IMR-90 (cell line): ENCODE results near the gene NCKIPSD. TPM values are rescaled to one million over a fixed set of nuclear protein-coding genes. Genes with fewer than 3 reads are reported as not detected.

ENCODE experiments used
- ATAC-seq: fragments of 200-7000 bp; cut with Tn5 transposase; 2 replicates; pipeline ENCODE4 v1.9.1; 2020; ENCODE audit warnings: low read depth, mild to moderate bottlenecking, moderate library complexity
- BruUV-seq: library from RNA; stranded (reverse); fragments of 400-500 nt; replicated peaks from 2 replicates; lab custom pipeline; 2021; lab: Mats Ljungman, UMichigan
- CTCF ChIA-PET: fragments of 300-600 bp; formaldehyde crosslinking; extraction: SDS; loops from one replicate; lab custom pipeline; 2021; ENCODE audit warnings: antibody characterized with exemption; lab: Yijun Ruan, JAX
- POLR2A ChIA-PET: fragments of 300-600 bp; sonication (Branson Sonifier 250); formaldehyde crosslinking; loops from one replicate; lab custom pipeline; 2022; ENCODE audit warnings: antibody characterized with exemption; ENCODE audit not compliant: unreplicated experiment; lab: Charles Lee
- DNase-seq: peaks from one replicate; pipeline ENCODE4 v3.0.0; 2013
- H2AFZ ChIP-seq: replicated peaks from 2 replicates; pipeline ENCODE3; 2013; ENCODE audit warnings: low read length, mild to moderate bottlenecking; ENCODE audit not compliant: poor library complexity
- H2AK5ac ChIP-seq: 2 replicates; pipeline ENCODE4 v1.6.1; 2013; ENCODE audit warnings: low read depth, low read length, inconsistent platforms
- H2AK9ac ChIP-seq: replicated peaks from 2 replicates; pipeline ENCODE3; 2013; ENCODE audit warnings: mild to moderate bottlenecking, low read depth, low read length, moderate library complexity; ENCODE audit not compliant: poor library complexity
- H2BK120ac ChIP-seq: 2 replicates; pipeline ENCODE4 v1.6.1; 2013; ENCODE audit warnings: low read depth, low read length, inconsistent platforms
- H2BK15ac ChIP-seq: 3 replicates; pipeline ENCODE4 v1.6.1; 2013; ENCODE audit warnings: low read depth, low read length, inconsistent platforms
- H2BK20ac ChIP-seq: 2 replicates; pipeline ENCODE4 v1.6.1; 2013; ENCODE audit warnings: low read depth, mild to moderate bottlenecking, inconsistent platforms, low read length, moderate library complexity
- H2BK5ac ChIP-seq: 2 replicates; pipeline ENCODE4 v1.6.1; 2013; ENCODE audit warnings: mild to moderate bottlenecking, low read depth, low read length, inconsistent platforms; ENCODE audit not compliant: poor library complexity, severe bottlenecking
- H3K14ac ChIP-seq: replicated peaks from 2 replicates; pipeline ENCODE4 v1.6.1; 2013; ENCODE audit warnings: low read depth, low read length, inconsistent platforms
- H3K18ac ChIP-seq: 2 replicates; pipeline ENCODE4 v1.6.1; 2013; ENCODE audit warnings: low read depth, low read length, control low read depth
- H3K23ac ChIP-seq: 2 replicates; pipeline ENCODE4 v1.6.1; 2013; ENCODE audit warnings: low read depth, low read length, inconsistent platforms
- H3K27ac ChIP-seq: 2 replicates; pipeline ENCODE4 v1.5.1; 2013; ENCODE audit warnings: mild to moderate bottlenecking, control low read depth, low read length; ENCODE audit not compliant: insufficient read depth
- H3K27me3 ChIP-seq: 2 replicates; pipeline ENCODE4 v1.6.1; 2013; ENCODE audit warnings: low read length; ENCODE audit not compliant: control insufficient read depth, insufficient read depth
- H3K36me3 ChIP-seq: 2 replicates; pipeline ENCODE4 v1.6.1; 2013; ENCODE audit warnings: low read length, mixed read lengths; ENCODE audit not compliant: control insufficient read depth, insufficient read depth
- H3K4ac ChIP-seq: 2 replicates; pipeline ENCODE4 v1.6.1; 2013; ENCODE audit warnings: low read depth, low read length, inconsistent platforms
- H3K4me1 ChIP-seq: 2 replicates; pipeline ENCODE4 v1.6.1; 2013; ENCODE audit warnings: low read length, mixed read lengths; ENCODE audit not compliant: control insufficient read depth, insufficient read depth
- H3K4me2 ChIP-seq: 2 replicates; pipeline ENCODE4 v1.6.1; 2013; ENCODE audit warnings: low read depth, mild to moderate bottlenecking, control low read depth, low read length, moderate library complexity
- H3K4me3 ChIP-seq: 2 replicates; pipeline ENCODE4 v1.5.1; 2013; ENCODE audit warnings: low read depth, mild to moderate bottlenecking, control low read depth, low read length, moderate library complexity; ENCODE audit not compliant: insufficient read depth
- H3K56ac ChIP-seq: 2 replicates; pipeline ENCODE4 v1.6.1; 2013; ENCODE audit warnings: low read length, inconsistent platforms; ENCODE audit not compliant: insufficient read depth; ENCODE audit errors: extremely low read depth
- H3K79me1 ChIP-seq, 2 experiments: 2 replicates each; pipeline ENCODE4 v1.6.1; 2013; ENCODE audit warnings: low read length in 2 of 2, inconsistent platforms in 1 of 2, low read depth in 1 of 2
- H3K9ac ChIP-seq: 2 replicates; pipeline ENCODE4 v1.6.1; 2013; ENCODE audit warnings: low read depth, low read length, control low read depth
- H3K9me1 ChIP-seq: 2 replicates; pipeline ENCODE4 v1.6.1; 2013; ENCODE audit warnings: low read length, inconsistent platforms; ENCODE audit not compliant: insufficient read depth
- H3K9me3 ChIP-seq: 2 replicates; pipeline ENCODE4 v1.6.1; 2013; ENCODE audit warnings: low read length; ENCODE audit not compliant: control insufficient read depth, insufficient read depth
- H4K20me1 ChIP-seq: 2 replicates; pipeline ENCODE4 v1.6.1; 2013; ENCODE audit warnings: low read length, inconsistent platforms; ENCODE audit not compliant: insufficient read depth
- H4K5ac ChIP-seq: 2 replicates; pipeline ENCODE4 v1.6.1; 2013; ENCODE audit warnings: mild to moderate bottlenecking, low read depth, low read length, control low read depth
- H4K8ac ChIP-seq, 2 experiments: 2 replicates each; pipeline ENCODE4 v1.6.1; 2013; ENCODE audit warnings: low read depth in 2 of 2, low read length in 2 of 2, control low read depth in 1 of 2, inconsistent platforms in 1 of 2
- H4K91ac ChIP-seq: 2 replicates; pipeline ENCODE4 v1.6.1; 2013; ENCODE audit warnings: low read depth, low read length, inconsistent platforms; ENCODE audit not compliant: insufficient read depth
- BHLHE40 ChIP-seq: fragments of 150-350 bp; IDR thresholded peaks from 2 replicates; pipeline ENCODE4 v1.6.1; 2016; ENCODE audit warnings: mild to moderate bottlenecking, low read depth, low read length
- CEBPB ChIP-seq: IDR thresholded peaks from 2 replicates; pipeline ENCODE4 v1.6.1; 2012; ENCODE audit warnings: low read depth, low read length, improper control_type of control experiment
- CHD1 ChIP-seq: IDR thresholded peaks from 2 replicates; pipeline ENCODE4 v1.6.1; 2012; ENCODE audit warnings: low read depth, low read length, improper control_type of control experiment
- CTCF ChIP-seq: conservative IDR thresholded peaks from 2 replicates; pipeline ENCODE4 v1.5.1; 2012; ENCODE audit warnings: mild to moderate bottlenecking, low read depth, low read length, improper control_type of control experiment
- MAFK ChIP-seq: IDR thresholded peaks from 2 replicates; pipeline ENCODE4 v1.6.1; 2012; ENCODE audit warnings: low read depth, low read length, improper control_type of control experiment
- MXI1 ChIP-seq: IDR thresholded peaks from 2 replicates; pipeline ENCODE4 v1.6.1; 2012; ENCODE audit warnings: low read depth, mild to moderate bottlenecking, low read length, moderate library complexity, borderline replicate concordance
- NFE2L2 ChIP-seq: fragments of 150-350 bp; IDR thresholded peaks from 2 replicates; pipeline ENCODE4 v1.6.1; 2016; ENCODE audit warnings: low read depth, mild to moderate bottlenecking, low read length
- POLR2A ChIP-seq: IDR thresholded peaks from 2 replicates; pipeline ENCODE4 v1.6.1; 2012; ENCODE audit warnings: mild to moderate bottlenecking, low read depth, low read length
- RAD21 ChIP-seq: IDR thresholded peaks from 2 replicates; pipeline ENCODE4 v1.6.1; 2012; ENCODE audit warnings: low read length, improper control_type of control experiment
- RCOR1 ChIP-seq: IDR thresholded peaks from 2 replicates; pipeline ENCODE4 v1.6.1; 2012; ENCODE audit warnings: mild to moderate bottlenecking, low read length, improper control_type of control experiment; ENCODE audit not compliant: insufficient replicate concordance
- RFX5 ChIP-seq: IDR thresholded peaks from 2 replicates; pipeline ENCODE4 v1.8.0; 2012; ENCODE audit warnings: low read depth, mild to moderate bottlenecking, low read length, moderate library complexity
- SMC3 ChIP-seq: fragments of 150-350 bp; IDR thresholded peaks from 2 replicates; pipeline ENCODE4 v1.6.1; 2016; ENCODE audit warnings: low read depth, mild to moderate bottlenecking, antibody characterized with exemption, low read length, moderate library complexity
- USF2 ChIP-seq: fragments of 150-350 bp; IDR thresholded peaks from 2 replicates; pipeline ENCODE4 v1.6.1; 2017; ENCODE audit warnings: mild to moderate bottlenecking, antibody characterized with exemption, low read length, low read depth
- WGBS, 2 experiments: methylation state at CpG; one replicate each; pipeline versions ENCODE4 v1.1.5 to v1.1.7; 2013; ENCODE audit warnings: missing lambda C conversion rate in 2 of 2; ENCODE audit not compliant: insufficient read length in 1 of 2; ENCODE audit errors: extremely low coverage in 2 of 2; 5-methylcytosine and 5-hydroxymethylcytosine counted together
- dilution Hi-C: fragments of 300-500 bp; cut with HindIII; formaldehyde crosslinking; loops from one replicate; pipeline ENCODE4 v1.14.3; 2018; ENCODE audit warnings: low sequenced_read_pairs; ENCODE audit not compliant: unreplicated experiment
- in situ Hi-C: fragments of 300-500 bp; cut with MboI; formaldehyde crosslinking; loops from 3 replicates; pipeline ENCODE4 v1.14.3; 2019; ENCODE audit warnings: low sequenced_read_pairs, inconsistent platforms, mixed read lengths
- intact Hi-C: fragments of 100-400 bp; cut with micrococcal nuclease; formaldehyde crosslinking; loops from 2 replicates; pipeline ENCODE4 v1.10.0; 2022
- polyA plus RNA-seq, 3 experiments: library from polyadenylated mRNA; depleted of rRNA; stranded (reverse); fragments of >200 nt; gene quantifications; 2 replicates each; pipeline ENCODE4 v1.2.3, GENCODE V29; 2012; ENCODE audit warnings: low replicate concordance in 1 of 3
- total RNA-seq: library from RNA; depleted of rRNA; stranded (reverse); fragments of >200 nt; gene quantifications from 2 replicates; pipeline ENCODE4 v1.2.3, GENCODE V29; 2012

NCKIPSD gene
- total and polyA plus RNA-seq, 2 of the 4 experiments (the other 2 are of a cell fraction): 21.0 to 38.3 TPM

GRCh38 chr3:48642605-48643004 lies 43.1 kb downstream of the NCKIPSD start:
- H2BK20ac ChIP-seq: no peak overlapping the region
- no peak overlapping the region for H3K23ac ChIP-seq
- no peaks in the 10 kb centered on the region; the same call in 1 of the 2 replicates for H4K20me1 ChIP-seq
- intact Hi-C loops (no loop called here), dilution Hi-C loops (no loop called here), in situ Hi-C loops (no loop called here)
- no peak overlapping the region for H3K56ac ChIP-seq
- H3K4me2 ChIP-seq: no peak overlapping the region
- no peak overlapping the region for H4K91ac ChIP-seq
- CTCF ChIA-PET: no interaction called here
- no peaks in the 10 kb centered on the region; a peak in 1 of 4 replicates for H3K79me1 ChIP-seq
- H3K4ac ChIP-seq: no peak overlapping the region
- no peak overlapping the region for H2AFZ ChIP-seq
- H3K27ac ChIP-seq: no peak overlapping the region
- H3K14ac ChIP-seq: no peak overlapping the region
- no peak overlapping the region for H4K5ac ChIP-seq
- no peaks in the 10 kb centered on the region for H3K9me3 ChIP-seq
- no peak overlapping the region for H3K9ac ChIP-seq
- no TSS peak for BruUV-seq
- H2BK15ac ChIP-seq: no peak overlapping the region
- no peak overlapping the region for H2AK9ac ChIP-seq
- ATAC-seq (no peak), DNase-seq (no peak)
- POLR2A ChIA-PET: no interaction called here
- no peak overlapping the region for H2BK5ac ChIP-seq
- no peaks in the 10 kb centered on the region for H3K9me1 ChIP-seq
- 88% methylated on average over 8 of the region's 12 CpGs; no CpG with 5 or more reads in 1 of the 2 experiments for WGBS, 2 experiments
- peaks cover 4% of the 10 kb centered on the region; the same call in 1 of the 2 replicates for H3K36me3 ChIP-seq
- H3K27me3 ChIP-seq: no peaks in the 10 kb centered on the region
- TF ChIP-seq BHLHE40 (no peak), CTCF (no peak), CHD1 (no peak), RFX5 (no peak), USF2 (no peak), RCOR1 (no peak), SMC3 (no peak), CEBPB (no peak), RAD21 (no peak), NFE2L2 (no peak), MAFK (no peak), POLR2A (no peak), MXI1 (no peak)
- H3K4me1 ChIP-seq: no peaks in the 10 kb centered on the region
- H2BK120ac ChIP-seq: no peak overlapping the region
- H2AK5ac ChIP-seq: no peak overlapping the region
- no peak overlapping the region for H3K4me3 ChIP-seq
- H3K18ac ChIP-seq: no peak overlapping the region
- no peak overlapping the region for H4K8ac ChIP-seq
